Astrocyte (in vitro differentiated cells and primary cell): ENCODE results near the gene RTN1. TPM values are rescaled to one million over a fixed set of nuclear protein-coding genes. Genes with fewer than 3 reads are reported as not detected.

Source experiments
- DNase-seq: peaks from one replicate; pipeline ENCODE4 v3.0.0-alpha.2; 2010; ENCODE audit warnings: low read depth
- FAIRE-seq: peaks from 2 replicates; lab custom pipeline; 2011; peaks lifted over from hg19 to GRCh38; lab: Jason Lieb, UNC
- H2AFZ ChIP-seq: 2 replicates; pipeline ENCODE4 v1.6.0; 2012; ENCODE audit warnings: low read depth, low read length, inconsistent platforms
- H3K27ac ChIP-seq: 2 replicates; pipeline ENCODE4 v1.5.1; 2011; ENCODE audit warnings: low read depth, low read length, inconsistent platforms
- H3K27me3 ChIP-seq: 2 replicates; pipeline ENCODE4 v1.6.0; 2011; ENCODE audit warnings: low read length, inconsistent platforms; ENCODE audit not compliant: insufficient read depth
- H3K36me3 ChIP-seq: 2 replicates; pipeline ENCODE4 v1.5.1; 2011; ENCODE audit warnings: low read length, inconsistent platforms; ENCODE audit not compliant: insufficient read depth
- H3K4me1 ChIP-seq: 2 replicates; pipeline ENCODE4 v1.5.1; 2011; ENCODE audit warnings: low read length, inconsistent platforms; ENCODE audit not compliant: insufficient read depth
- H3K4me2 ChIP-seq: 2 replicates; pipeline ENCODE4 v1.6.0; 2012; ENCODE audit warnings: low read length, inconsistent platforms
- H3K4me3 ChIP-seq: 2 replicates; pipeline ENCODE4 v1.5.1; 2011; ENCODE audit warnings: low read depth, mild to moderate bottlenecking, low read length, inconsistent platforms; ENCODE audit not compliant: insufficient read depth
- H3K79me2 ChIP-seq: 2 replicates; pipeline ENCODE4 v1.6.0; 2012; ENCODE audit warnings: mild to moderate bottlenecking, low read length, inconsistent platforms; ENCODE audit not compliant: insufficient read depth
- H3K9ac ChIP-seq: 2 replicates; pipeline ENCODE4 v1.6.0; 2012; ENCODE audit warnings: mild to moderate bottlenecking, low read length, inconsistent platforms
- H3K9me3 ChIP-seq: 2 replicates; pipeline ENCODE4 v1.5.1; 2012; ENCODE audit warnings: low read depth, mild to moderate bottlenecking, low read length, inconsistent platforms; ENCODE audit not compliant: insufficient read depth
- H4K20me1 ChIP-seq: 2 replicates; pipeline ENCODE4 v1.6.0; 2012; ENCODE audit warnings: low read length, inconsistent platforms; ENCODE audit not compliant: insufficient read depth
- H3K27ac Mint-ChIP-seq: one replicate; pipeline ENCODE4 v1.8.0; 2021; ENCODE audit warnings: mild to moderate bottlenecking, mixed read lengths; ENCODE audit not compliant: unreplicated experiment
- H3K27me3 Mint-ChIP-seq: one replicate; pipeline ENCODE4 v1.8.0; 2021; ENCODE audit warnings: low read depth, mixed read lengths; ENCODE audit not compliant: unreplicated experiment
- H3K36me3 Mint-ChIP-seq: one replicate; pipeline ENCODE4 v1.8.0; 2021; ENCODE audit warnings: low read depth, mixed read lengths; ENCODE audit not compliant: unreplicated experiment
- H3K4me1 Mint-ChIP-seq: one replicate; pipeline ENCODE4 v1.8.0; 2021; ENCODE audit warnings: low read depth, mixed read lengths; ENCODE audit not compliant: unreplicated experiment
- H3K4me3 Mint-ChIP-seq: one replicate; pipeline ENCODE4 v1.8.0; 2021; ENCODE audit warnings: mild to moderate bottlenecking, moderate library complexity, mixed read lengths; ENCODE audit not compliant: unreplicated experiment
- H3K9me3 Mint-ChIP-seq: one replicate; pipeline ENCODE4 v1.8.0; 2021; ENCODE audit warnings: mild to moderate bottlenecking, mixed read lengths; ENCODE audit not compliant: unreplicated experiment
- EZH2 ChIP-seq: IDR thresholded peaks from 2 replicates; pipeline ENCODE4 v1.6.1; 2012; ENCODE audit warnings: mild to moderate bottlenecking, low read length, inconsistent platforms; ENCODE audit not compliant: insufficient read depth
- total RNA-seq: library from RNA; stranded (reverse); gene quantifications from 2 replicates; pipeline ENCODE4 v1.2.1, GENCODE V29; 2021
- TF ChIP-seq, protein P1 (sequence below): IDR thresholded peaks from 2 replicates; pipeline ENCODE4 v1.5.1; 2011; ENCODE audit warnings: low read depth, mild to moderate bottlenecking, inconsistent platforms, low read length, moderate library complexity; ENCODE audit not compliant: insufficient read depth

Gene RTN1
- total RNA-seq, 1 donor from 2014 or later, result 1.2 TPM

DNA sequence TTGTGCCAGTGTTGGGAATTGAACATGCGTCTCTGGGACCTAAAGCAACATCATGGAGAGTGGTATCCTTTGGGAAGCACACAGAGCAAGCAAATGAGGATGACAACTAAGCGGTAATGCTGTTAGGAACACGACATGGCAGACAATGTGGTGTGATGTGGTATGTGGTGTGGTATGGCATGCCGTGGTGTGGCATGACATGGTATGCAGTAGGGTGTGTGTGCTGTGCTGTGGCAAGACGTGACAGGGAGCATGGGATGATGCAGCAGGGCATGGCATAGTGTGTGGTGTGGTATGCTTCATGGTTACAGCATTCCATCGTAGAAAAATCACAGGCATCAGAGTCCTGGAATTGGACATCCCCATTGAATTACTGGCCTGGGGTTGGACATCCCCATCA, 108.7 kb downstream of the RTN1 start:
- Histone ChIP-seq H4K20me1 (no peaks in the 10 kb centered on the region), H3K27me3 (no peaks in the 10 kb centered on the region), H2AFZ (no peak overlapping the region), H3K9ac (no peak overlapping the region), H3K27ac (no peak overlapping the region), H3K4me3 (no peak overlapping the region), H3K4me2 (no peak overlapping the region), H3K79me2 (no peaks in the 10 kb centered on the region), H3K9me3 (no peaks in the 10 kb centered on the region), H3K36me3 (no peaks in the 10 kb centered on the region), H3K4me1 (no peaks in the 10 kb centered on the region)
- FAIRE-seq (no peak), DNase-seq (no peak)
- TF ChIP-seq EZH2, result no peak
- TF ChIP-seq, protein P1, sequence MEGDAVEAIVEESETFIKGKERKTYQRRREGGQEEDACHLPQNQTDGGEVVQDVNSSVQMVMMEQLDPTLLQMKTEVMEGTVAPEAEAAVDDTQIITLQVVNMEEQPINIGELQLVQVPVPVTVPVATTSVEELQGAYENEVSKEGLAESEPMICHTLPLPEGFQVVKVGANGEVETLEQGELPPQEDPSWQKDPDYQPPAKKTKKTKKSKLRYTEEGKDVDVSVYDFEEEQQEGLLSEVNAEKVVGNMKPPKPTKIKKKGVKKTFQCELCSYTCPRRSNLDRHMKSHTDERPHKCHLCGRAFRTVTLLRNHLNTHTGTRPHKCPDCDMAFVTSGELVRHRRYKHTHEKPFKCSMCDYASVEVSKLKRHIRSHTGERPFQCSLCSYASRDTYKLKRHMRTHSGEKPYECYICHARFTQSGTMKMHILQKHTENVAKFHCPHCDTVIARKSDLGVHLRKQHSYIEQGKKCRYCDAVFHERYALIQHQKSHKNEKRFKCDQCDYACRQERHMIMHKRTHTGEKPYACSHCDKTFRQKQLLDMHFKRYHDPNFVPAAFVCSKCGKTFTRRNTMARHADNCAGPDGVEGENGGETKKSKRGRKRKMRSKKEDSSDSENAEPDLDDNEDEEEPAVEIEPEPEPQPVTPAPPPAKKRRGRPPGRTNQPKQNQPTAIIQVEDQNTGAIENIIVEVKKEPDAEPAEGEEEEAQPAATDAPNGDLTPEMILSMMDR, result no peak
- Mint-ChIP-seq H3K4me1 (no peaks in the 10 kb centered on the region), H3K36me3 (no peaks in the 10 kb centered on the region), H3K27me3 (no peaks in the 10 kb centered on the region), H3K4me3 (no peak overlapping the region), H3K9me3 (peaks cover 3% of the 10 kb centered on the region), H3K27ac (no peak overlapping the region)

DNA sequence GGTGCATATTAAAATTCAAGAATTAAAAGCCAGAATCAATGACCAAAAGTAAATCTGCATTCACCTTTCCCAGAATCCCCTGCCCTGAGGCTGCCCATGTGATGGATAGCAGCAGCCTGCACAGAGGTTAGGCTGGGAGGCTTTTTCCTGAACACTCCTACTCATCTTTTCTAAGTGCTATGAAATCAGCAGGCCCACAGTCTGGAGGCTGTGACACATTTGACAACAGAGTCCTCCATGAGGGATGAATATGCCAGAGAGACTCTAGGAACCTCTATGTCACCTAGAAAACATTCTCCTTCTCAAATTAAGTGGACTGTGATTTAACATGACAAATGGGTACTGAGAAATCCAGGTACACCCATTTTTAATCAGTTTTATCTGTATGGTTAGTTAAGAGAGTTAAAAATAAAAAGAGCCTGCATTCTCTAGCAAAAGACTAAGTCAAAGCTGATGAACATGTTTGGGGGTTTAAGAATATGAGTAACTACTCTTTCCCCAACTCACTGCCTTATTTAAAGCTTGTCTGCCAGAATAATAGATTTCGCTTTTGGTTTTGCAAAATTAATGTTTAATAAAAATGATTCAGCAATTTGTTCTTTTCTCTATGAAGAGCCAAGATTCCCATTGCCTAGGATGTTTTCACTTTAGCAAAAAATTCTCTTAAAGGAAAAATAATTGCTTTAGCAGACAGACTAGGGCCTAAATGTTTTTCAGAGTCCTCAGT, 115.0 kb downstream of the RTN1 start:
- peaks cover 3% of the 10 kb centered on the region for H3K27me3 Mint-ChIP-seq
- no peak overlapping the region for H3K9ac ChIP-seq
- TF ChIP-seq, protein P1, result no peak
- no peak for TF ChIP-seq EZH2
- peaks cover 1% of the 10 kb centered on the region for H3K9me3 Mint-ChIP-seq
- H3K4me3 Mint-ChIP-seq, result no peak overlapping the region
- no peaks in the 10 kb centered on the region for H3K27me3 ChIP-seq
- no peaks in the 10 kb centered on the region for H3K36me3 Mint-ChIP-seq
- H3K4me3 ChIP-seq, result no peak overlapping the region
- no peak for DNase-seq
- no peaks in the 10 kb centered on the region for H3K9me3 ChIP-seq
- no peaks in the 10 kb centered on the region for H3K79me2 ChIP-seq
- H3K36me3 ChIP-seq, result no peaks in the 10 kb centered on the region
- no peaks in the 10 kb centered on the region for H4K20me1 ChIP-seq
- no peak overlapping the region for H3K4me2 ChIP-seq
- no peaks in the 10 kb centered on the region for H3K4me1 ChIP-seq
- H2AFZ ChIP-seq, result no peak overlapping the region
- no peak overlapping the region for H3K27ac Mint-ChIP-seq
- FAIRE-seq, result no peak
- H3K4me1 Mint-ChIP-seq, result peaks cover 9% of the 10 kb centered on the region
- H3K27ac ChIP-seq, result no peak overlapping the region

DNA sequence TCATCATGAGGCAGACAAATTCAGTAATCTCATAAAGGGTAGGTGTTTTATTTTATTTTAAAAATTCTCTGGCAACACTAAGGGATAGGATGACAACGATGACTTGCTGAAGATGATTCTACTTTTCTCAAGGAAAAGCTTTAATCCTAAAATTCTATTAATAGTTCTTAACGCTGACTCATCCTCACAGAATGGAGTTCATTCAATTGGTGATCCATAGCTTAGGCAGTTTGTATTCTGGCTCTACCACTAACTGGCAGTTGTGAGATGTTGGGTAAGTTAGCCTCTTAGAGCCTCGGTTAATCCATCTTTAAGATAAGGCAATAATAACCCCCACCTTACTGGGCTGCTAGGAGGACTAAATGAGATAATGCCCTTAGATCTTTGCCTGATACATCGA, 116.3 kb downstream of the RTN1 start:
- no peaks in the 10 kb centered on the region for H3K36me3 ChIP-seq

More for the DNA sequence above, 116.3 kb downstream of the RTN1 start:
- Histone ChIP-seq H2AFZ (no peak overlapping the region), H3K4me2 (no peak overlapping the region), H3K4me3 (no peak overlapping the region), H3K27me3 (no peaks in the 10 kb centered on the region), H3K4me1 (no peaks in the 10 kb centered on the region), H3K9ac (no peak overlapping the region), H3K79me2 (no peaks in the 10 kb centered on the region), H4K20me1 (no peaks in the 10 kb centered on the region), H3K27ac (no peak overlapping the region), H3K9me3 (no peaks in the 10 kb centered on the region)
- Mint-ChIP-seq H3K9me3 (peaks cover 1% of the 10 kb centered on the region), H3K4me1 (peaks cover 9% of the 10 kb centered on the region), H3K27me3 (peaks cover 3% of the 10 kb centered on the region), H3K27ac (no peak overlapping the region), H3K36me3 (no peaks in the 10 kb centered on the region), H3K4me3 (no peak overlapping the region)
- no peak for FAIRE-seq
- peak; percentile 58 for DNase-seq
- no peak for TF ChIP-seq EZH2
- TF ChIP-seq, protein P1, result no peak
